GM23248 (cell line): Measurements from ENCODE around the gene NEUROG2. TPM values are rescaled to one million over a fixed set of nuclear protein-coding genes. Genes with fewer than 3 reads are reported as not detected.
"Not testable (repeated sequence)": the region's sequence is repeated elsewhere in the genome, so short reads cannot be mapped to it uniquely, and the experiment has no call there.

Experiments used
- DNase-seq: peaks from one replicate; pipeline ENCODE4 v3.0.0-alpha.2; 2015
- H2AFZ ChIP-seq: fragments of 200-600 bp; sonication (generic); 2 replicates; pipeline ENCODE4 v1.6.1; 2016; ENCODE audit warnings: antibody characterized with exemption
- H3F3A ChIP-seq: fragments of 200-600 bp; sonication (generic); 2 replicates; pipeline ENCODE4 v1.6.1; 2016; ENCODE audit warnings: mild to moderate bottlenecking, antibody characterized with exemption, mixed run types; ENCODE audit not compliant: insufficient read depth
- H3K27ac ChIP-seq: fragments of 200-600 bp; sonication (generic); 2 replicates; pipeline ENCODE4 v1.5.1; 2016; ENCODE audit warnings: mild to moderate bottlenecking
- H3K27me3 ChIP-seq: fragments of 200-600 bp; sonication (generic); replicated peaks from 2 replicates; pipeline ENCODE4 v1.6.1; 2016; ENCODE audit warnings: mild to moderate bottlenecking; ENCODE audit not compliant: insufficient read depth
- H3K36me3 ChIP-seq: fragments of 200-600 bp; sonication (generic); 2 replicates; pipeline ENCODE4 v1.6.1; 2016; ENCODE audit warnings: low read depth, mild to moderate bottlenecking
- H3K4me1 ChIP-seq: fragments of 200-600 bp; sonication (generic); 2 replicates; pipeline ENCODE4 v1.6.1; 2016; ENCODE audit warnings: mild to moderate bottlenecking; ENCODE audit not compliant: insufficient read depth
- H3K4me2 ChIP-seq: fragments of 200-600 bp; sonication (generic); one replicate; pipeline ENCODE4 v1.6.1; 2016; ENCODE audit warnings: mild to moderate bottlenecking; ENCODE audit not compliant: unreplicated experiment
- H3K4me3 ChIP-seq: fragments of 200-600 bp; sonication (generic); 2 replicates; pipeline ENCODE4 v1.5.1; 2016; ENCODE audit warnings: mild to moderate bottlenecking
- H3K79me2 ChIP-seq: fragments of 200-600 bp; sonication (generic); 2 replicates; pipeline ENCODE4 v1.6.1; 2016; ENCODE audit warnings: mild to moderate bottlenecking; ENCODE audit not compliant: insufficient read depth
- H3K9ac ChIP-seq: fragments of 200-600 bp; sonication (generic); 2 replicates; pipeline ENCODE4 v1.6.1; 2016; ENCODE audit warnings: mild to moderate bottlenecking
- H3K9me2 ChIP-seq: fragments of 200-600 bp; sonication (generic); 2 replicates; pipeline ENCODE4 v1.6.1; 2016; ENCODE audit warnings: mixed run types, mild to moderate bottlenecking, moderate library complexity; ENCODE audit not compliant: insufficient read depth
- H3K9me3 ChIP-seq: fragments of 200-600 bp; sonication (generic); one replicate; pipeline ENCODE4 v1.6.1; 2017; ENCODE audit warnings: low read depth
- H4K20me1 ChIP-seq: fragments of 200-600 bp; sonication (generic); 2 replicates; pipeline ENCODE4 v1.6.0; 2016; ENCODE audit not compliant: insufficient read depth
- EZH2 ChIP-seq: fragments of 200-600 bp; sonication (generic); IDR thresholded peaks from 2 replicates; pipeline ENCODE4 v1.6.1; 2018; ENCODE audit warnings: antibody characterized with exemption, mild to moderate bottlenecking; ENCODE audit not compliant: insufficient read depth, poor library complexity, severe bottlenecking
- EZH2phosphoT487 ChIP-seq: fragments of 200-600 bp; sonication (generic); IDR thresholded peaks from 2 replicates; pipeline ENCODE4 v1.6.1; 2018; ENCODE audit warnings: antibody characterized with exemption, moderate library complexity, mild to moderate bottlenecking, low read depth; ENCODE audit not compliant: insufficient read depth
- WGBS, 2 experiments: methylation state at CpG; one replicate each; pipeline ENCODE4 v1.1.6; 2015 to 2017; ENCODE audit warnings: low lambda C conversion rate in 2 of 2, low coverage in 1 of 2; ENCODE audit errors: missing lambda C conversion rate in 2 of 2; 5-methylcytosine and 5-hydroxymethylcytosine counted together
- in situ Hi-C: fragments of 300-500 bp; cut with MboI; formaldehyde crosslinking; loops from 2 replicates; pipeline ENCODE4 v1.15.0; 2020
- polyA plus RNA-seq: library from polyadenylated mRNA; unstranded; fragments of >200 nt; fragmentation: Nextera tagmentation; extraction: Ambion mirVana; gene quantifications from 2 replicates; pipeline ENCODE4 v1.2.1, GENCODE V29; 2016
- total RNA-seq: library from RNA; depleted of rRNA; stranded (reverse); fragments of >200 nt; shearing (Covaris generic); gene quantifications from 2 replicates; pipeline ENCODE4 v1.2.3, GENCODE V29; 2014

NEUROG2 gene
- total and polyA plus RNA-seq, 2 experiments from 2014 or later: not detected

- Histone ChIP-seq H3K36me3 (no peaks in the 10 kb centered on the region), H3K4me2 (no peak overlapping the region), H3K4me1 (no peaks in the 10 kb centered on the region), H3K9ac (no peak overlapping the region), H3K27ac (no peak overlapping the region), H4K20me1 (no peaks in the 10 kb centered on the region), H3K9me2 (no peaks in the 10 kb centered on the region), H3K4me3 (no peak overlapping the region), H3K27me3 (no peaks in the 10 kb centered on the region), H2AFZ (no peak overlapping the region), H3K79me2 (no peaks in the 10 kb centered on the region), H3K9me3 (no peaks in the 10 kb centered on the region), H3F3A (no peaks in the 10 kb centered on the region)
- 94 to 98% methylated on average over 2 of the region's 2 CpGs for WGBS, 2 experiments
- DNase-seq: no peak
- TF ChIP-seq EZH2 (no peak), EZH2phosphoT487 (no peak)
- in situ Hi-C loops: no loop called here
Measured at GRCh38 chr4:112560084-112560483, 44.1 kb upstream of the NEUROG2 start.

- Histone ChIP-seq H3K9me2 (no peaks in the 10 kb centered on the region), H3K36me3 (no peaks in the 10 kb centered on the region), H3K27ac (no peak overlapping the region), H3F3A (no peaks in the 10 kb centered on the region), H3K9me3 (no peaks in the 10 kb centered on the region), H2AFZ (no peak overlapping the region), H4K20me1 (no peaks in the 10 kb centered on the region), H3K79me2 (no peaks in the 10 kb centered on the region), H3K4me2 (no peak overlapping the region), H3K27me3 (no peaks in the 10 kb centered on the region), H3K9ac (no peak overlapping the region), H3K4me3 (no peak overlapping the region), H3K4me1 (no peaks in the 10 kb centered on the region)
- TF ChIP-seq EZH2phosphoT487: no peak
- no peak for TF ChIP-seq EZH2
- 96 to 98% methylated on average over 3 of the region's 3 CpGs for WGBS, 2 experiments
- in situ Hi-C loops: no loop called here
- no peak for DNase-seq
Measured at GRCh38 chr4:112559053-112559452, 43.1 kb upstream of the NEUROG2 start.

- TF ChIP-seq EZH2phosphoT487 (no peak), EZH2 (no peak)
Measured at GRCh38 chr4:112557676-112558411, 41.9 kb upstream of the NEUROG2 start.

GRCh38 chr4:112554271-112554670, 38.3 kb upstream of the NEUROG2 start:
- H3K9me3 ChIP-seq, H3K36me3 ChIP-seq, H3K4me2 ChIP-seq, in situ Hi-C loops, H3K79me2 ChIP-seq, H3K9ac ChIP-seq, H3K4me3 ChIP-seq, H2AFZ ChIP-seq, H3K27ac ChIP-seq, DNase-seq, H4K20me1 ChIP-seq, H3K27me3 ChIP-seq, H3K9me2 ChIP-seq: not testable (repeated sequence)
- Histone ChIP-seq H3F3A (peaks cover 20% of the 10 kb centered on the region), H3K4me1 (peaks cover 31% of the 10 kb centered on the region)
- WGBS, 2 experiments: 100% methylated on average over 3 of the region's 3 CpGs

More at GRCh38 chr4:112557676-112558411, 41.9 kb upstream of the NEUROG2 start:
- H3K27ac ChIP-seq: no peak overlapping the region
- no peak for DNase-seq
- H3K4me2 ChIP-seq: no peak overlapping the region
- peaks cover 4% of the 10 kb centered on the region for H3F3A ChIP-seq
- H4K20me1 ChIP-seq: no peaks in the 10 kb centered on the region
- 92 to 100% methylated on average over 2 of the region's 2 CpGs for WGBS, 2 experiments
- H3K79me2 ChIP-seq: no peaks in the 10 kb centered on the region
- no peaks in the 10 kb centered on the region for H3K9me2 ChIP-seq
- H3K27me3 ChIP-seq: no peaks in the 10 kb centered on the region
- H3K4me1 ChIP-seq: peaks cover 7% of the 10 kb centered on the region
- H3K9ac ChIP-seq: no peak overlapping the region
- in situ Hi-C loops: no loop called here
- no peak overlapping the region for H2AFZ ChIP-seq
- H3K4me3 ChIP-seq: no peak overlapping the region
- no peaks in the 10 kb centered on the region for H3K9me3 ChIP-seq
- no peaks in the 10 kb centered on the region for H3K36me3 ChIP-seq
